Daoy (cell line): Measurements from ENCODE around the gene FAM120B. TPM values are rescaled to one million over a fixed set of nuclear protein-coding genes. Genes with fewer than 3 reads are reported as not detected.

Source experiments
- DNase-seq: peaks from one replicate; pipeline ENCODE4 v3.0.0-alpha.2; 2015; ENCODE audit warnings: low read depth
- total RNA-seq: library from RNA; depleted of rRNA; stranded (reverse); fragments of >200 nt; shearing (Covaris generic); gene quantifications from 2 replicates; pipeline ENCODE4 v1.2.3, GENCODE V29; 2014; rRNA removed

FAM120B gene
- total RNA-seq, 1 experiment from 2014 or later: 21.8 TPM

GRCh38 chr6:170456334-170456733 is 149.8 kb downstream of the FAM120B start:
- DNase-seq: peak; percentile 76

Other genes starting within 250 kb of the FAM120B start
- 2.8 and 4.6 TPM in 2 replicates for gene DLL1, start 15.7 kb upstream of the FAM120B start, total RNA-seq
- gene PSMB1, start 246.5 kb downstream of the FAM120B start, total RNA-seq: 973 and 1,091 TPM in 2 replicates
- gene TBP, start 247.6 kb downstream of the FAM120B start, total RNA-seq: 27.7 and 36.7 TPM in 2 replicates